ENCODE data around the gene C8G. TPM values are rescaled to one million over a fixed set of nuclear protein-coding genes. Genes with fewer than 3 reads are reported as not detected.

The C8G gene
- total RNA-seq, 2 donors from 2014 or later: not detected

DNA sequence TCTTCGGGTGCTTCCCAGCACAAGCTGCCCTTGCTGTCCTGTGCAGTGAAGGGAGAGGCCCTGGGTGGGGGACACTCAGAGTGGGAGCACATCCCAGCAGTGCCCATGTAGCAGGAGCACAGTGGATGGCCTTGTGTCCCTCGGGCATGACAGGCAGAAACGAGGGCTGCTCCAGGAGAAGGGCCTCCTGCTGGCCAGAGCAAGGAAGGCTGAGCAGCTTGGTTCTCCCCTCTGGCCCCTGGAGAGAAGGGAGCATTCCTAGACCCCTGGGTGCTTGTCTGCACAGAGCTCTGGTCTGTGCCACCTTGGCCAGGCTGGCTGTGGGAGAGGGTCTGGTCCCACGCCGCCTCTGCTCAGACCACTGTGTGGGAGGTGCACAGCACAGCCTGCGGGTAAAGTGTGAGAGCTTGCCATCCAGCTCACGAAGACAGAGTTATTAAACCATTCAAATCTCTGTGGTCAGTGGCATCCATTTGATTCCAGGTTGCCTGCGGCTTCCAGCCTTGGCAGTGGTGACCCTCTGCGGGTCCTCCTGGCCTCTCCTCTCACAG lies 18.8 kb upstream of the C8G start:
- TF ChIP-seq, protein P1, sequence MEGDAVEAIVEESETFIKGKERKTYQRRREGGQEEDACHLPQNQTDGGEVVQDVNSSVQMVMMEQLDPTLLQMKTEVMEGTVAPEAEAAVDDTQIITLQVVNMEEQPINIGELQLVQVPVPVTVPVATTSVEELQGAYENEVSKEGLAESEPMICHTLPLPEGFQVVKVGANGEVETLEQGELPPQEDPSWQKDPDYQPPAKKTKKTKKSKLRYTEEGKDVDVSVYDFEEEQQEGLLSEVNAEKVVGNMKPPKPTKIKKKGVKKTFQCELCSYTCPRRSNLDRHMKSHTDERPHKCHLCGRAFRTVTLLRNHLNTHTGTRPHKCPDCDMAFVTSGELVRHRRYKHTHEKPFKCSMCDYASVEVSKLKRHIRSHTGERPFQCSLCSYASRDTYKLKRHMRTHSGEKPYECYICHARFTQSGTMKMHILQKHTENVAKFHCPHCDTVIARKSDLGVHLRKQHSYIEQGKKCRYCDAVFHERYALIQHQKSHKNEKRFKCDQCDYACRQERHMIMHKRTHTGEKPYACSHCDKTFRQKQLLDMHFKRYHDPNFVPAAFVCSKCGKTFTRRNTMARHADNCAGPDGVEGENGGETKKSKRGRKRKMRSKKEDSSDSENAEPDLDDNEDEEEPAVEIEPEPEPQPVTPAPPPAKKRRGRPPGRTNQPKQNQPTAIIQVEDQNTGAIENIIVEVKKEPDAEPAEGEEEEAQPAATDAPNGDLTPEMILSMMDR (IDR thresholded peaks at IDR 0.05): no peak
- no peak overlapping the region for H3K4me3 ChIP-seq
- ATAC-seq (ENCODE audit: insufficient number of reproducible peaks, low FRiP score, low read depth) (no peak), DNase-seq (ENCODE audit: low spot score) (no peak)
- peaks cover 6% of the 10 kb centered on the region for H3K36me3 ChIP-seq
- no peaks in the 10 kb centered on the region for H3K9me3 ChIP-seq
- peaks cover 8 to 35% of the 10 kb centered on the region in 2 donors for H3K4me1 ChIP-seq (ENCODE audit: control insufficient read depth in 1 of 2, low read depth in 2 of 2)
- H3K27ac ChIP-seq: no peak overlapping the region
- H3K27me3 ChIP-seq (replicated peaks; ENCODE audit: insufficient read depth): no peaks in the 10 kb centered on the region

GRCh38 chr9:136926749-136927148 lies 18.3 kb upstream of the C8G start:
- no peak overlapping the region for H3K4me3 ChIP-seq
- no peak for ATAC-seq (ENCODE audit: insufficient number of reproducible peaks, low FRiP score, low read depth)
- DNase-seq (ENCODE audit: low spot score): no peak
- H3K36me3 ChIP-seq: peaks cover 6% of the 10 kb centered on the region
- TF ChIP-seq, protein P1 (IDR thresholded peaks at IDR 0.05): no peak
- no peak overlapping the region for H3K27ac ChIP-seq
- peaks cover 8 to 30% of the 10 kb centered on the region in 2 donors for H3K4me1 ChIP-seq (ENCODE audit: control insufficient read depth in 1 of 2, low read depth in 2 of 2)
- H3K27me3 ChIP-seq (replicated peaks; ENCODE audit: insufficient read depth): no peaks in the 10 kb centered on the region
- no peaks in the 10 kb centered on the region for H3K9me3 ChIP-seq

DNA sequence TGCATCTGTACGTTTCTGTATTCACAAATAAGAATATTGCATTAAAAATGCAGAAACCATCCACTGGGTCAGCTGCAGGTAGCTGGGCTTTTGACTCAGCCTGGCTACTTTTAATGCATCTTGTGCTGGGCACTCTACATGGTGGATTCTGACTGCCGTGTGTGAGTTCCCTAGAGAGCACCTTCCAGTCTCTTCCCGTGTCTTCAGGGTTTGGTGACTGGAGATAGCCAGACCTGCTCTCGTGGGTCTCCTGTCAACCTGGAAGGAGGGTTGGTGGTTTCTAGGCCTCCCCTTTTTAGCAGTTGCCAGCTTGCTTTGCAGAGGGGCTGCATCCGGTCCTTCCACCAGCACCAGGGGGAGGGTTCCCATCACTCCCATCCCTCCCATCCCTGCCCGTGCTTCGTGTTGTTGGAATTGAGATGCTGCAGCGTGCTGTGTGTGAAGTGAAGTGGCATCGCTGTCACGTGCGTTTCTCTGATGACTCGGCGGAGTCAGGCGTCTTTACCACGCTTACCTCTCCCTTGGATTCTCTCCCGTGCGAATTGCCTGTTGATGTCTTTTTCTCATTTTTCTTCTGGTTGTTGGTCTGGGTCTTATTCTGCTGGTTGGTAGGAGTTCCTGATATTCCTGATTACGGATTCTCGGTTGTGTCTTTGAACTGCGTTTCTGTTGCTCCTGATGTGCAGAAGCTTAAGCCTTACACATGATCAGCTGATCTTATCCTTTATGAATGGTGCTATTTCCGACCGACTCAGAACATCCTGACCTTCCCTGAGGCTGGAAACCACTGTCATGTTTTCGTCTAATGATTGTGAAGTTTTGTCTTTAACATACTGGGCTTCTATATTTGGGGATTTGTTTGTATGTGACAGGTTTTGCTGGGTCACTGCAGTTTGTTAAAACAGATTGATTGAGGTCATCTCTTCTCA lies 17.4 kb upstream of the C8G start:
- no peak overlapping the region for H3K4me3 ChIP-seq
- H3K4me1 ChIP-seq (ENCODE audit: control insufficient read depth in 1 of 2, low read depth in 2 of 2): peaks cover 3 to 21% of the 10 kb centered on the region in 2 donors
- peak overlapping the region in 1 of 2 donors; percentile 63 for H3K27ac ChIP-seq
- H3K27me3 ChIP-seq (replicated peaks; ENCODE audit: insufficient read depth): no peaks in the 10 kb centered on the region
- H3K9me3 ChIP-seq: no peaks in the 10 kb centered on the region
- peaks cover 6% of the 10 kb centered on the region for H3K36me3 ChIP-seq
- DNase-seq (ENCODE audit: low spot score) (no peak), ATAC-seq (ENCODE audit: insufficient number of reproducible peaks, low FRiP score, low read depth) (no peak)
- TF ChIP-seq, protein P1 (IDR thresholded peaks at IDR 0.05): no peak

DNA sequence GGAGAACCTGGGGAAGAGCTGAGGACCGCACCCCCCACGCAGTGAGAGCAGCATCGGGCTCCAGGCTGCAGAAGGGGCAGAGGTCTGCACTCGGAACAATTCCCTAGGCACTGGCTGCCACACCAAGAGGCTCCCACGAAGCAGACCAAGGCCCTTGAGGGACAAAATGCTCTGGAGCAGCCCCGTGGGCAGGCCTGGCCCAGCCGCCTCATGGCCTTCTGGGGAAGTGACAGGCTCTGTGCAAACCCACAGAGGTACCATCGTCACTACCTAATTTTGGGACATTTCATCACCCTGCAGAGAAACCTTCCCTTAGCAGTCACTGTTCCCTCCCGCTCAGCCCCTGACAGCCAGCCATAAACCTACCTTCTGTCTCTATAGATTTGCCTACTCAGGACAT lies 16.5 kb upstream of the C8G start:
- Histone ChIP-seq H3K36me3 (peaks cover 6% of the 10 kb centered on the region), H3K27ac (peak overlapping the region; percentile 37 to 63), H3K27me3 (replicated peaks; ENCODE audit: insufficient read depth) (no peaks in the 10 kb centered on the region), H3K9me3 (no peaks in the 10 kb centered on the region), H3K4me1 (ENCODE audit: control insufficient read depth in 1 of 2, low read depth in 2 of 2) (peaks cover 3 to 14% of the 10 kb centered on the region in 2 donors), H3K4me3 (peak overlapping the region; percentile 1)
- peak; percentile 79 for ATAC-seq (ENCODE audit: insufficient number of reproducible peaks, low FRiP score, low read depth)
- TF ChIP-seq, protein P1 (IDR thresholded peaks at IDR 0.05): peak; percentile 14
- DNase-seq (ENCODE audit: low spot score): no peak

GRCh38 chr9:136930014-136930413 lies 15.0 kb upstream of the C8G start:
- DNase-seq (ENCODE audit: low spot score) (no peak), ATAC-seq (ENCODE audit: insufficient number of reproducible peaks, low FRiP score, low read depth) (no peak)
- no peaks in the 10 kb centered on the region for H3K9me3 ChIP-seq
- peaks cover 6% of the 10 kb centered on the region for H3K36me3 ChIP-seq
- no peak overlapping the region for H3K4me3 ChIP-seq
- H3K4me1 ChIP-seq (ENCODE audit: control insufficient read depth in 1 of 2, low read depth in 2 of 2): peaks cover 3 to 14% of the 10 kb centered on the region in 2 donors
- peak overlapping the region; percentile 59 to 63 for H3K27ac ChIP-seq
- TF ChIP-seq, protein P1 (IDR thresholded peaks at IDR 0.05): no peak
- no peaks in the 10 kb centered on the region for H3K27me3 ChIP-seq (replicated peaks; ENCODE audit: insufficient read depth)

Data from thoracic aorta (tissue), 2 donors.